Prostate gland (tissue), 2 donors: ENCODE measurements around the gene SLC37A1.

Experiments
- POLR2A ChIP-seq: fragments of 450-650 bp; IDR thresholded peaks from one replicate; pipeline ENCODE4 v1.6.1; 2016; ENCODE audit warnings: antibody characterized with exemption, mild to moderate bottlenecking
- POLR2AphosphoS5 ChIP-seq: sonication (generic); formaldehyde crosslinking; IDR thresholded peaks from one replicate; pipeline ENCODE4 v1.6.1; 2017; ENCODE audit warnings: antibody characterized with exemption
- TF ChIP-seq, protein P1 (sequence below), 4 experiments: fragments of 200-600 bp in 2 of 4; fragments of 450-650 bp in 2 of 4; sonication (generic) in 2 of 4; IDR thresholded peaks; 1 replicate in 3 of 4; 2 replicates in 1 of 4; pipeline ENCODE4 v1.5.1; 2016 to 2019; ENCODE audit warnings: antibody characterized with exemption in 4 of 4, mild to moderate bottlenecking in 2 of 4, moderate library complexity in 2 of 4

DNA sequence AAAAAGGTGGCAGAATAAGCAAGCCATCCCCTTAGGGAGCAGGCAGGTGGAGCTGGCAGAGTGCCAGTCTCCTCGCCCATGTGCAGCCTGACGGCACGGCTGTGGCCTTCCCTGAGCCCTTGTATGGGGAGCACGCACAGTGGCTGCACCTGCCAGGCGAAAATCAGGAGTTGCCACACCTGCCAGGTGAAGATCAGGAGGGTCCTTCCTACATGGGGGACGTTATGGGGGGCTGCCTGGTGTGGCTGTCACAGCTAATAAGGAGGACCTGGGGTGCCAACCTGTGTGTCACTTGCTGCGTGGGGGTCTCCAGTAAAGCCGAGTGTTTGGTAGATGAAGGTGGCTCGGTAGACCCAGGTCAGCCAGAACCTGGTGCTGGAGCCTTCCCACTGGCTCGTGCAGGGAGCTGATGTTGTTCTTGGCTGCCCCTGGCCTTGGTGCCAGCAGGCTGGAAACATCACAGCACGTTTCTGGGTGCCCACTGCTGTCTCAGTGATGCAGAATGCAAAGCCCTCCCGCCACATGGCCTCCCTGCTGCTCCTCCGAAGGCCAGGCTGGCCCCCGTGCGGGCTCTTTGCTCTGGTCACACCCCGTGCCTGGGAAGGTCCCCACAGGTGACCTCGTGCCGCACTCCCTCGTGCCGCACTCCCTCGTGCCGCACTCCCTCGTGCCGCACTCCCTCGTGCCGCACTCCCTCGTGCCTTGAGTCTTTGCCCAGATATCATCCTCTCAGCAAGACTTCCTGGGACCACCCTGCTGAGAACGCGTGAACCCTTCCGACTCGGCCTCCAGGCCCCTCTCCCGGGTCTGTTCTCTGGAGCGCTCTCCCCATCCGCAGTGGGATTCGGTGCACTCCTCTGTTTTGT is 55.4 kb downstream of the SLC37A1 start:
- TF ChIP-seq, protein P1, sequence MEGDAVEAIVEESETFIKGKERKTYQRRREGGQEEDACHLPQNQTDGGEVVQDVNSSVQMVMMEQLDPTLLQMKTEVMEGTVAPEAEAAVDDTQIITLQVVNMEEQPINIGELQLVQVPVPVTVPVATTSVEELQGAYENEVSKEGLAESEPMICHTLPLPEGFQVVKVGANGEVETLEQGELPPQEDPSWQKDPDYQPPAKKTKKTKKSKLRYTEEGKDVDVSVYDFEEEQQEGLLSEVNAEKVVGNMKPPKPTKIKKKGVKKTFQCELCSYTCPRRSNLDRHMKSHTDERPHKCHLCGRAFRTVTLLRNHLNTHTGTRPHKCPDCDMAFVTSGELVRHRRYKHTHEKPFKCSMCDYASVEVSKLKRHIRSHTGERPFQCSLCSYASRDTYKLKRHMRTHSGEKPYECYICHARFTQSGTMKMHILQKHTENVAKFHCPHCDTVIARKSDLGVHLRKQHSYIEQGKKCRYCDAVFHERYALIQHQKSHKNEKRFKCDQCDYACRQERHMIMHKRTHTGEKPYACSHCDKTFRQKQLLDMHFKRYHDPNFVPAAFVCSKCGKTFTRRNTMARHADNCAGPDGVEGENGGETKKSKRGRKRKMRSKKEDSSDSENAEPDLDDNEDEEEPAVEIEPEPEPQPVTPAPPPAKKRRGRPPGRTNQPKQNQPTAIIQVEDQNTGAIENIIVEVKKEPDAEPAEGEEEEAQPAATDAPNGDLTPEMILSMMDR (IDR thresholded peaks at IDR 0.05): no peak
- TF ChIP-seq POLR2A (no peak), POLR2AphosphoS5 (no peak)
